GM19452 (cell line): ENCODE results near the gene PPFIBP1.

Source experiments
- ATAC-seq: cut with Tn5 transposase; IDR thresholded peaks from one replicate; pipeline ENCODE4 v1.9.1; 2021; ENCODE audit not compliant: unreplicated experiment

The PPFIBP1 gene

GRCh38 chr12:27511723-27512045 is 12.3 kb upstream of the PPFIBP1 start:
- ATAC-seq = no peak

GRCh38 chr12:27513155-27513824 is 10.7 kb upstream of the PPFIBP1 start:
- ATAC-seq = no peak

GRCh38 chr12:27515671-27516070 is 8.3 kb upstream of the PPFIBP1 start:
- ATAC-seq = no peak

- no peak for ATAC-seq
These were observed 7.4 kb upstream of the PPFIBP1 start for GRCh38 chr12:27516625-27517024.

- no peak for ATAC-seq
These were observed 6.5 kb upstream of the PPFIBP1 start for GRCh38 chr12:27517546-27517945.

GRCh38 chr12:27517961-27518665 is 5.9 kb upstream of the PPFIBP1 start:
- ATAC-seq = no peak

GRCh38 chr12:27521066-27521465 is 2.9 kb upstream of the PPFIBP1 start:
- ATAC-seq = no peak

- no peak for ATAC-seq
These were observed 2.0 kb upstream of the PPFIBP1 start for GRCh38 chr12:27521981-27522380.

- ATAC-seq = peak; percentile 4
These were observed 733 bp upstream of the PPFIBP1 start for GRCh38 chr12:27523305-27523641.

GRCh38 chr12:27524494-27524835 is 459 bp downstream of the PPFIBP1 start:
- no peak for ATAC-seq

GRCh38 chr12:27524839-27525753 is 1.1 kb downstream of the PPFIBP1 start:
- ATAC-seq = no peak

GRCh38 chr12:27527512-27527911 is 3.5 kb downstream of the PPFIBP1 start:
- no peak for ATAC-seq

GRCh38 chr12:27528788-27529187 is 4.8 kb downstream of the PPFIBP1 start:
- no peak for ATAC-seq

GRCh38 chr12:27530157-27530922 is 6.3 kb downstream of the PPFIBP1 start:
- ATAC-seq = no peak

- ATAC-seq = no peak
These were observed 7.9 kb downstream of the PPFIBP1 start for GRCh38 chr12:27531896-27532295.

GRCh38 chr12:27534060-27534764 is 10.2 kb downstream of the PPFIBP1 start:
- peak; percentile 61 for ATAC-seq

GRCh38 chr12:27534765-27535161 is 10.8 kb downstream of the PPFIBP1 start:
- peak; percentile 29 for ATAC-seq

- ATAC-seq = no peak
These were observed 11.3 kb downstream of the PPFIBP1 start for GRCh38 chr12:27535318-27535717.

GRCh38 chr12:27537855-27538675 is 14.1 kb downstream of the PPFIBP1 start:
- no peak for ATAC-seq

- ATAC-seq = no peak
These were observed 15.2 kb downstream of the PPFIBP1 start for GRCh38 chr12:27539191-27539631.
